ENCODE data around the gene CAMK2N1.

Gene CAMK2N1

DNA sequence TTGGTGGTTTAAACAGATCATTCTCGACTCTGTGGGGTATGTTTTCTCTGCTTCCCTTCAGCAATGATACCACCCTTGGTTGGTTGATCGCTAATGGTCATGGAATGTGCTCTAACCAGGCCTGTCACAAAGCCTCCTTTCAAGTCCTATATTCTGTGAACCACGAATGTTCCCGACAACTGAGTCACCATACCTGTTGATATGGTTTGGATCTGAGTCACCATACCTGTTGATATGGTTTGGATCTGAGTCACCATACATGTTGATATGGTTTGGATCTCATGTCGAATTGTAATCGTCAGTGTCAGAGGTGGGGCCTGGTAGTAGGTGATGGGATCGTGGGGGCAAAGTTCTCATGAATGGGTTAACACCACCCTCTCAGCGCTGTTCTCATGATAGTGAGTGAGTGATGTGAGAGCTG is 10.2 kb upstream of the CAMK2N1 start:
- no peak for FAIRE-seq

DNA sequence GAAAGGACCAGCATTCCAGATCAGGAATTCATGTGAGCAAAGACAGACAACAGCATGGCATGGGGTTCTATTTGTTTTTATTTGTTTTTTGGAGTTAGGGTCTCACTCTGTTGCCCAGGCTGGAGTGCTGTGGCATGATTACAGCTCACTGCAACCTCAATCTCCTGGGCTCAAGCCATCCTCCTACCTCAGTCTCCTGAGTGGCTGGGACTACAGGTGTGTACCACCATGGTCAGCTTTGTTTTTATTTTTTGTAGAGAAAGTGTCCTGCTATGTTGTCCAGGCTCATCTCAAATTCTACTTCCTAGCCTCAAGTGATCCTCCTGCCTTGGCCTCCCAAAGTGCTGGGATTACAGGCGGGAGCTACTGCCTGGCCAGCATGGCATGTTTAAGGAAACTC is 9.7 kb upstream of the CAMK2N1 start:
- no peak for FAIRE-seq

DNA sequence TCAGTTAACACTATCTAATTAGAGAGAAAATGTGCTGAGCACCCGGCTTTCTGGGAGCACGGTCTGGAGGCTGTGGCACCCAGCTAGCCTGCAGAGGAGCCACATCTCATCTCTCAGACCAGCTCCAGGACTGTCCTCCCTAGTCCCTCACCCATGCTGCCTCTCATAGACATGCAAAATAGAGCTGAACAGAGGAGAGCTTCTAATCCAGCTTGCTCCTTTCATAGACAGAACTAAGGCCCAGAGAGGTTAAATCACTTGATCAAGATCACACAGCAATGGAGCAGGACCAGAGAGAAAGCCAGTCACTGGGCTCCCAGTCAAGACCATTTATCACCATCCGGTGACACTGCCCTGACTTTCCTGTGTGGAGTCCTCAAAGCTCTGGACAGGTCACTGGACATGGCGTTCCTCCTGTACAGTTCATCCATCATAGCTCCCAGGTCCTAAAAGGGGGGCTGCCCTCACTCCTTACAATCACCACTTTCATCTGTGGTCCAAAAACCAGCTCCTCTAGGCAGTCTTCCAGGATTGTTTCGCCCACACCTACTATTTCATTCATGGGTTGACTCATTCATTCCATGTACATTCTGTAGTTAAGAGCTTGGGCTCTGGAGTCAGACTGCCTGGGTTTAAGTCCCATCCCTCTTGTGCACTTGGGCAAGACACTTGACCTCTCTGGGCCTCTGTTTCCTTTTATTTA is 8.8 kb upstream of the CAMK2N1 start:
- FAIRE-seq, result no peak

DNA sequence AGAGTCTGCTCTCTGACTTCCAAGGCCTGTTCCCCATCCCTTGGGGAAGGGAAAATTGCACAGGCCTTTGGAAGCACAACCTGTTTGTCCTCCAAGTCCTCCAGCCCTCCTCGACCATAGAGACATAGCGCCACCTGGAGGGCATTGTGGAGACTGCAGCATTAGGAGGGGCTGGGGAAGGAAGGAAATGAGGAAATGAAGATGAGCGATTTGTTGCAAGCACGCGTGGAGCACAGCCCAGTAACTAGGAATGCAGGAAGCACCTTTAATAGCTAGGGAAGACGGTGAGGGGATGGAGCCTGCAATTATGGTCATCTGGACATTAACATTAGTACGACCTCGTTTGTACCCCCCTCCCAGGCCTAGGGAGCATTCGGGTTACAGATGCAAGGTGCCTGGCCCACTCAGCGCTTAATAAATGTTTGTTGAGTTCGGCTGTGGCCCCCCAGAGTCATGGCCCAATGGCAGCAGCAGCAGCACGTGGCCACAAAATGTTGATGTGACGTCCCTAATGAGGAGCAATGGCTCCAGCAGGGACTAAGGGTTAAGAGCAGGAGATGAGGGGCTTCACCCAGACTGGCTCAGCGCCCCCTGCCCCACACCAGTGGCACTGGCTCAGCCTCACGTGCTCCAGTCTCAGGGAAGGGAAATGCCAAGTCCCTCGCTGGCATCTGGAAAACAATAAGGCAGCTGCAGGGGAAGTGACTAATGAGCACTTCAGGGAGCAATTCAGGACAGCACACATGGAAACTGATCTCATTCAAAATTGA is 8.0 kb upstream of the CAMK2N1 start:
- FAIRE-seq, result peak; percentile 82

DNA sequence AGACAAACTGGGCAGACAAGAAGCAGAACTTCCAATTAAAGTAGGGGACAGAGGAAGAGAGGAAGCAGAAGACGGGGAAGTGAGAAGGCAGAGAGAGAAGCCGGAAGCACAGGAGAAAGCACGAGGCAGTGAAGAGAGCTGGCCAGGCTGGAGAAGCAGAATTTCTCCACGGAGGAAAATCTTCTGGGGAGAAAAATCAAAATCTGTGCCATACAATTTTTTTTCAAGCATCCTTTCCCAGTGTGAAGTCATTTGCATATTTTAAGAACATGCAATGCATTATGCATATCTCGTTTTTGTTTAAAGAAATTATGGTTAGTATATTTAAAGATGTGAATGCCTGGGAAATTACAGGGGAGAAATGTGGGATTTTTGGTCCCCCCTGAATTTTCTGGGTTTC is 7.3 kb upstream of the CAMK2N1 start:
- FAIRE-seq, result no peak

DNA sequence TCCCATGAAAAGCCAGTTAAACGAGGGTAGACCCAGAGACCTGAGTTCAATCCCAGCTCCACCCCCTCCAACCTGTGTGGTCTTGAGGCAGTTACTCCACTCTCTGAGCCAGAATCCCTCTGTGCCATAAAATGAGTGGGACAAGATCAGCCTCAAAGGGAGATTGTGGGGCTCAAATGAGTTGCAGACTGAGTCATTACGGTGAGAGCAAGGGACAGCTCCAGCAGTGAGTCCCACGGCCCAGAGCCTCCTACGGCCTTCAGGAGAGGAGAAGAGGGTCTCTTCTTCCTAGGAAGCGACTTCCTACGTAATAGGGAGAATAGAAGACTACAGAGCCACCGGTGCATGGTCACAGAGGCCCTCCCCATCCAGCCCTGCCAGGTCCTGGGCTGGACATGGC is 6.7 kb upstream of the CAMK2N1 start:
- FAIRE-seq, result no peak

DNA sequence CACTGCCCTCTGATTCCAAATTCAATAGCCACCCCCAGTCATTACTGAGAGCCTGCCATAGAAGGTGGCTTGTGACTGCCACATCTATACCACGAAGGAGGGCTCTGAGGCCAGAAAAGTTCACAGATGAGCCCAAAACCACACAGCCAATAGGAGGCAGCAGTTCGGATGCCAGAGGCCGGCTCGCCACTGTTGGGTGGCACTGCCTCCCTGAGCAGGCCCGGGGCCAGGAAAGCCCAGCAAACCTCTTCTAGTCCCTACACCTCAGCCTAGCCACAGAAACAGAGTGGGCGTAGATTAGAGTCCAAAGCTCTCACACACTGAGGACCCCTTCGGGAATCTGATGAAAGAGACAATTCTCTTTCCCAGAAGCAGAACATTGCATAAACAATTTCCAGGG is 5.9 kb upstream of the CAMK2N1 start:
- no peak for FAIRE-seq

DNA sequence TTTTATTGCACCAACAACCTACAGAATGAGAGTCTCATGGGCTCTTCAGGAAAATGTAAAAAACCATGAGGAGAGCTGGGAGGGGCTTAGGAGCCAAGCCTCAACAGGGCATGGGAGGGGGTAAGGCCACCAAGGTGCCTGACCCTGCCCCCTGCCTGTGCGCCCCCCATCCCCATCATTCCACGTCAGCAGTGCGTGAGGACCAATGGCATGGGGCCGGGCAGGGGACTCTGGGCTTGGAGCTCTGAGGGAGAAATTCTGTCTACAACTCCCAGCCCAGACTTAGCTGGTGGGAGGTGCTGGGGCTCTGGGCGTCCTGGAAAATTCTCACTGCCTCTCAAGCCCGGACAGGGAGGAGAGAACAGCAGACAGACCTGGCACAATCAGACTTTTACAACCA is 5.2 kb upstream of the CAMK2N1 start:
- FAIRE-seq, result no peak

DNA sequence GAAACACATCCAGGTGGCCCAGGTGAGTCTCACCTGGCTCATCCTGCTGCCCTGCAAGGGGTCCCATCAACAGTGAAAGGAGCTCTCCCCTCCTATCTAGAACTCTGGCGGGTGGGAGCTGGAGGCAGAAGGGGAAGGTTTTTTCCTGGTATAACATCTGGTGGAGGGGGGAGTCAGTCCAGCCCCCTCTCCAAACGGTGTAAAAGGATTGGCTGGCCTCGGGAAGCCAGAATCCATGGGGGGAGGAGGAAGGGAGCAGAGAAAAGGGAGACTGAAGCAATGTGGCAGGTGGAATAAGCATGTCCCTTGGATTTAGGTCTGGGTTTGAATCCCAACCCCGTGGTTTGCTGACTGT is 1.2 kb upstream of the CAMK2N1 start:
- no peak for FAIRE-seq

DNA sequence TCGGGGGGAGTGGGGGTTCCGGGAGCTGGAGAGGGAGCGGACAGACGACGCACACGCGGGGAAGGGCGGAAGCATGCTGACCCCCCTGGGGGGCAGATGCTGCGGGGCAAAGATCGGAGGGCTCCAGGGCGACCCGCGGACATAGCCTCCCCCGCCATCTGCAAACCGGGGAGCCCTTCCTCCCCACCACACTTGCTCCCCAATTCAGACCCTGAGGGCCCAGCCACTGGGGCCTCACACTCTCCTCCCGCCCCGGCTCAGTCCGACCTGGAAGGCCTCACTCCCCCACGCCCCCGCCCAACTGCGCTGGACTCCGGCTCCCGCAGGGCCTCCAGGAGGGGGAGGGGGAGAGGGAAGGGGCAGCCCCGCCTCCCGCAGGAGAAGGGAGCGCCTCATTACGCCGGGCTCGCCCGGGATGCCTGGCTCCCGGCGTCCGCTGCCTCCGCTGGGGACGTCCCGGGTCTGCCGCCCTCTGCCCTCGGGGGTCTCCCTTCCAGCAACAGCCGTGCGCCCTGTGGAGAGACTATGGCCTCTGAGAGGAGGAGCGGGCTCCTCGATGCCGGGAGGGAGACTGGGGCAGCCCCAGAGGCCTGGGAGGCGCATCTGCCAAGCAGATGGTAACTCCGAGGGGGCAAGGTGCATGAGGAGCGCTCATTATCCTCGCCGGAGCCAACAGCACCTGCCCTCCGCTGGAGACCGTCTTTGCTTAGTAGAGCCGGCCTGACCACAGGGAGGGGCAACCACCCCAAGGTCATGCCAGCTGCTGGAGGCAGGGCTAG is 636 bp upstream of the CAMK2N1 start:
- FAIRE-seq, result no peak

DNA sequence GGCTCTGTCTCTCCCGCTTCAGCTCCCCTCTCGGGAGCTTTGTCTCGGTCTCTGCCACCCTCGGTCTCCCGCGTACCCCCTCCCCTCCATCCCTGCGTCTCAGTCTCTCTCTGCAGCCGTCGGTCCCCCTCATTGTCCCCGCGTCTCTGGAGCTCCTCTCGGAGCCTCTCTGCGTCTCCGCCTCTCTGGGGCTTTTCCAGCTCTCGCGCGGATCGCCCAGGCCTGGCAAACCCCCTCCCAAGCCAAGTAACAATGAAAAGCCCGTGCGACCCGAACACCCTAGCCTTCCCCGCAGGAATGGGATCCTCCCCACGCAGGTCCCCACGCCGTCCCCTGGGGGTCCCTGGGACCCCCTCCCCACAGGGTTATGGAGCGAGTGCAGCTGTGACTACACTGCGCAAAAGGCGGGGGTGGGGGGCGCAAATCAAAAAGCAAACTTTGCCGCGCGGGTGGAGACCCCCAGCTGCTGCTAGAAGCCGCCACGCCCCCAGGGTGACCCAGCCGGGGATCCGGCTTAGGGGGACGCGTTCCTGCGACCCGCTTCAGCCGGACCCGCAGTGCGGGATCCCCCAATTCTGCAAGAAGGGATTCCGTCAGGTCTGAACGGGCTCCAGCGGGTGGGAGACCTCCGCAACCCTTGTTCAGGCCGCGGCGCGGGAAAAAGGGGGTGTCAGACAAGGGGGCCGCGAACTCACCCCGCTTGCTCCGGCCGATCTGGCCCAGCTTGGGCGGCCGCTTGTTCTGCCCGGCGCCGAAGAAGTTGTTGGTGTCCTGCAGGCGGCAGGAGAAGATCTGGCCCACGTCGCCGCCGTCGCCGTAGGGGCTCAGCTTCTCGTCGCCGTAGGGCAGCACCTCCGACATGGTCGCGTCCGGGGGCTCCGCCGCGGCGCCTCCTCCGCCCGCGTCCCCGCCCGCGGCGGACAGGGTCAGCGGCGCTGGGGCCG is 1.2 kb downstream of the CAMK2N1 start:
- FAIRE-seq, result no peak

DNA sequence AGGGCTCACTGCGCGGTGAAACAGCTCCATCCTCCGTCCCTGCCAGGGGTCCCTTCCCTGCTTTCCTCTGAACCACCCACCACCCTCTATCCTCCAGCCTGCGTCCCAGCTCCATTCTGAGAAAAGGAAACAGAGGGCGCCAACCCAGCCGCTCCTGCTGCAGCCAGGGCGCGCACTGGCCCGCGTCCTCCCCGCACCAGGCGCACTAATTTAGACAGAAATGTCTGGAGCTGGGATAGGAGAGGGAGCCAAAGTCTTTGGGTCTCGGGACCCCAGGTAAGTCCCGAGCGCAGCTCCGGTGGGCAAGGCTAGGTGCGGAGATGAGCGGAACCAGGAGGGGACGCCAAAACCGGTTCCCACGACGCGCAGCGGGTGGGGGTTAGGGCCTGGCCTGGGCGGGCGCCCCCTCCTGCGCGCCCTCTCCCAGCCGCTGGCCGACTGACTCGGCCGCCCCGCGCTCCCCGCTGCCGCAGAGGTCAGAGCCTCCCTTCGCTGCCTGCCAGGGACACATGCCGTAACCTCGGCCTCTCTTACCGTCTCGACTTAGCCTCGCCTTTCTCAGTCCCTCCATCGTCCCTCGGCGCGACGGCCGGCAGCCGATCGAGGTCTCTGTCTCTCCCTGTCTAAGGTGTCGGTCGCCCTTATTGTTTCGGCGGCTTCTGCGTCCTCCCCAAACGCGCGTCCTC is 2.0 kb downstream of the CAMK2N1 start:
- no peak for FAIRE-seq

DNA sequence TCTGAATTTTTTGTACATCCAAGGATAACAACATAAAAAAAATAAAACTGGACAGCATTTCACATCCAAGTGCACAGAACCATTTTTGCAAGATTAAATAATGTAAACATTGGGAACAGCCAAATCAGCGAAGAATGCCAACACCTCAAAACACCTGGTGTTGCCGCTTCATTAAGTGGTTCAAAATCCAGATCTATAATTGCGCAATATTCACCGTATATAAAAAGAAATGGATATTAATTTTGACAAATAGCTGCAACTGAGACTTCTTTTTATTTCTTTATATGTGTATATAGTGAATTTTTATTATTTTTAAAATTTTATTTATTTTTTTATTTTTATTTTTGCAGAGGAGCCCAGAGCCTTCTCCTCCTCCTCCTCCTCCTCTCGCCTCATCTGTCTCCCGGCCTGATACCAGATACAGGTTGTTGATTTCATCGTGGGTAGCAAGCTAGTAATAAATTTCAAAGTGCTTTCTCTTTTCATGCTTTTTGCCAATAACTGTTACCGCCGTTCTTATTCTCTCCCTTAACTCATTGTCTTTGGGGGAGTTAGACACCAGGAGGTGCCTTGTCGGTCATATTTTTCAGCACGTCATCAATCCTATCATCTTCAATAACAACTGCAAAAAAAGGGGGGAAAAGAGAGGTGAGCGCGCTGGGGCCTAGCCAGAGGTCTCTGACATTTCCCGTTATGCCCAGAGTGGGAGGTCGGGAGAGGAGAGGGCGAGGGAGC is 2.7 kb downstream of the CAMK2N1 start:
- no peak for FAIRE-seq

DNA sequence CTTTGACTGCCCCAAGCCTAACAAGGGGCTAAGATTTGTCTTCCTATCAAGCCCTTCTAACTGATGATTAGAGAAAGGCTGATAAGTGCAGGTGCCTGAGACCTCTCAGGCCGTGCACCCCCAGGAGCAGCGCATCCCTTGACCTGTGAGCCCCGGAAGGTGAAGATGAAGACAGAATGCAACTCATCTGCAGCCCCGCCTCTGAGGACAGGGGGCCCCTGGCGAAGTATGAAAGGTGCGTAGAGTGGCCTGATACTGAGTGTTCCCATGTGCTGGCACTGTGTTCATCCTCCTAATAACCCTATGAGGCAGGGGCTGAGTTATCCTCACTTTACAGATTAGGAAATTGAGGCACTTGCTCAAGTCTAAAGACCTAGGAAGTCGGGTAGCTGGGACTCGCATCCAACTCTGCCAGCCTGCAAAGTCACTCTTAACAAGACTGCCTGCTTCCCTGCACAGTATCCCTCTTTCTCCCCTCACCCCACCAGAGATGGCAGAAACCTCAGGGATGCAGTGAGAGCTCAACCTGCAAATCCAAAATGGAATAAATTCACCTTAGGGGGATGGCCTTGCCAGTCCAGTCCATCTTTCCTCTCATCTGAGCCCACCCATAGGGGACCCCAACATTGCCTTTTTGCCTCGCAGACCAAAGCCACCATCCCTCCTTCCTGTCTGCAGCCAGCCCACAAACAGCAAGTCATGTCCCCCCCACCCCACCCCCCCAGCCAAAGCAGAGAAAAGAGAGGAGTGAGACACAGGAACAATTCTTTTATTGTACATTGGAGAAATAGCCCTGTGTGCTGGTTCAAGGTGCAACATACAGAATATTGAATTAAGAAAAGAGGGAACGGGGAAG is 4.1 kb downstream of the CAMK2N1 start:
- FAIRE-seq, result no peak

DNA sequence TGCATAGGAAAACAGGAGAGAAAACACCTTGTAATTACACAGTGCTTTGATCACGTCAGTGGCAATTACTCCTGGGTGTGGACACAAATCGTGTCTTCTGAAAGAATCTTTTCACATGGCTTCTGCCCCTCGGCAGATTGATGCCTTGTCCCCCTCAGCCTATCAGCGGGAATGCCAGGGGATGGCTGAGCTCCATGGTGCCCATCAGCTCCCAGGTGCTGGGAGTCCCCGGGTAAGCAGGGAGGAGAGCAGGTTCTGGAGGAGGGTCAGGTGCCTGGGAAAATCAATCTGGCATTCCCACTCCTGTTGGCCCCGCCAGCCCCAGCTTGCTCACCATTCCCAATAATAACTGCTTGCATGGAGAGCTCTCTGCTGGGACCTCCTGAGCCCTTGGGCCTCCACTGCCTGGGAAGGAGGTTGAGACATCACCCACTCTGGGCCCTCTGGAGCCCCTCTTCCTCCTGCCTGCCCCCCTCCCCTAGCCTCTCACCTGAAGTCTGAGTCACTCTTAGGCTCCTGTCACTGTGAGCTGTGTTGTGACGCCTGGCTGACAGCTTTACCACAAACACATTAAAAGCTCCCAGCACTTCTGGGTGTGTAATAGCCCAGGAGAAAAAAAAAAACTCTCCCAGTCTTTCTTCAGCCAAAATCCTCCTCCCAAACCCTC is 4.9 kb downstream of the CAMK2N1 start:
- no peak for FAIRE-seq

DNA sequence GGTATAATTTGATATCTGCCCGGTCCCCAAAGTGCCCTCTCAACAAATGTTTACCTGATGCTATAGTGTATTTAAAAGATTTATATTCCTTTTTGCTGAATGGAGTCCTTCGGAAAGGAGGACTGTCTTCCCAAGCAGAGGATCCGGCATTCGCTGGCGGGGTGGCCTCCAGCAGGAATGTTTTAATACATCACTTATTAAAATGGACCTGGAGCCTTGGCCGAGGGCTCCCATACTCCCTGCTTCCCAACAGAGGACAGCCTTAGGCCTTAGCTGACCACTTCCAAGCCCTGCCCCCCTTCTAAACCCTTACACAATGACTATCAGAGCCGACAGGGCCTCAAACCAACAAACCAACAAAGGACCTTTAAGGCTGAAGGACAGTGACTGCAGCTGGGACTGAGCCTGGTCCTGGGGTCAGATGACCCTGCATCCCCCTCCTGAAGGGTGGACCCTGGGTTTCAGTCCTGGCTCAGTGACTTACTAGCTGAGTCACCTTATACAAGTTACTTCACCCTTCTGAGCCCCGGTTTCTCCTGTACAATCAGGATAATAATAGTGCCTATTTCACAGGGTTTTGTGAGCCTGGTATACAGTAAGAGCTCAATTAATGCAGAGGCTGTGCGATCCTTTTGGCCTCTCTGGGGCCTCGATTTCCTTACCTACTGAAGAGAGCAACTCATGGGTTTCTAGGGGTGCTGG is 5.6 kb downstream of the CAMK2N1 start:
- FAIRE-seq, result no peak

DNA sequence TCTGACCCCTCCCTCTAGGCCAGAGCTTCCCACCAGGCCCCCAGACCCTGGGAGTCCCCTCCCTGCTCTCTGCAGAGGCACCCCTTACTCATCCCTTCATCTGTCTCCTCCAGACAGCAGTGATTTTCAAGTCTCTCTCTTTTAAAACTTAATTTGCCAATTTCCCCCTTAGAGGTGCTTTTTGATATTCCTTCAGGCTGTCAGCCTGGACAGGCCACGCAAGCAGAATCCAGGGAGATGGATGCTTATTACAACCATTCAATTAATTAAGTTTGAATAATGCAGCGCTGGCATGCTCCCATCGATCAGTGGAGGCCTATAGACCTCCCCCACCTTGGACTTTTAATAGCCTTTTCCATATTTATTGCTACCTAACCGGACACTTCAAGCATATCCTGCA is 6.2 kb downstream of the CAMK2N1 start:
- FAIRE-seq, result no peak

DNA sequence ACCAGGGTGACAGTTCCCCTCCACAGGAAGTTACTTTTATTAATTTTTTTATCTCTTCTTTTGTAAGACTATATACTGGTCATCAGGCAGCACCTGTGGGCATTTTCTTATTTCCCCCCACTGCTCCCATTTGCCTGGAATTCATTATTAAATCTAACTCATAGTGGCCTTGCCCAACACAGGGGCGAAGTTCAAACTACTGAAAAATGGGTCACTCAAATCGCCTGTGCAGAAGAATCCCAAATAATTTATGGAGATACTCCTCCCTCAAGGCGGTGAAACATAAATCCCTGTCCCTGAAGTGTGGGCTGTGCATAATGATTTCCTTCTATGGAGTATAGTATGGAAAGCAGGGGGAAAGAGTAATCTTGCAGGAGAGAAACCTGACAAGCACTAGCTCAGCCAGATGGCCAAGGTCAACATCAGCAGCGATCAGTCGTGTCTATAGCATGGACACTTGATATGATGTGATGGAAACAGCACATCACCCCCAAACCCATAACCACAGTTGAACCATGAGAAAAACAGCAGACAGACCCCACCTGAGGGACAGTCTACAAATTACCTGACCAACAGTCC is 7.9 kb downstream of the CAMK2N1 start:
- FAIRE-seq, result no peak

Data from A204.1 (cell line).